ENCODE data around the gene SKIDA1.
"Not testable (repeated sequence)": the region's sequence is repeated elsewhere in the genome, so short reads cannot be mapped to it uniquely, and the experiment has no call there.

The SKIDA1 gene

DNA sequence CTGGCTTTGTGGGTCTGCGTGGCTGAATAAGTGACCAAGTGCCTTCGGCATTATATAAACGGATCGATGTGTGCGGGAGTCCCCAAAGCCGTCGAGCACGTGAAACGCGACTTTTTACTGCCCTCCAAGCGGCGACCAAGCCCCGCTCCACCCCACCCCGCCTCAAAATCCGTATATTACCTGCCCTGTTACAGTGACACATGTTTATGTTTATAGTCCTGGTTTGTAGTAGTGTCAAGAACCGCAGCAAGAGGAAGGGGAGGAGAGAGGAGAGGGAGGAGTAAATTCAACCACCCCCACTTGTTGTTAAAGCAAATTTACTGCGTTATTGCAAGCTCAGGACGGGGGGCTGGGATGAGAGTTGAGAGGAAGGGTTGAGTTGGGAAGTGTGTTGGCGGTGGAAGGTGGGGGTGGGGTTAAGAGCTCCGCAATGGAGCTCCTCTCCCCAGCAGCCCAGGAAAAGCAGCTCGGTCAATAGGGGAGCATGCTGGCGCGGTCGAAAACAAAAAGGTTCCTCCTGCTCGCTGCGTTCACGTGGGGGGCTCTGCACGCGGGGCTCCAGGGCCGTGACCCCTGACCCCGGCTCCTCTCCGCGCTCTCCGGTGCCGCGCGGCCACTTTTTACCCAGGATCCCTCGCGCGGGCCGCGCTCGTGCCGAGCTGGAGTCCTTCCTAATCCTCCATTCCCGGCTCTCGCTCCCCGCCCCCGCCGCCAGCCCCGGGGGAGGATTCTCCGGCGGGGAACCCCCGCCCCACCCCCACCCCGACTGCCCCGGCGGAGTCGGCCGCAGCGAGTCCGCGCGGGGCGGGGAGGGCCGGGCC, at the start of gene SKIDA1:
Gene SKIDA1 (minus strand): TSS at position 316 of the 821 bp plus-strand sequence. CDS start 7,860 bp downstream, outside the sequence.
- peak within 1 kb of the TSS; percentile 72 for H3K4me3 ChIP-seq (ENCODE audit: low read length)
- DNase-seq (ENCODE audit: low read depth), result no peak
- TF ChIP-seq, protein P1, sequence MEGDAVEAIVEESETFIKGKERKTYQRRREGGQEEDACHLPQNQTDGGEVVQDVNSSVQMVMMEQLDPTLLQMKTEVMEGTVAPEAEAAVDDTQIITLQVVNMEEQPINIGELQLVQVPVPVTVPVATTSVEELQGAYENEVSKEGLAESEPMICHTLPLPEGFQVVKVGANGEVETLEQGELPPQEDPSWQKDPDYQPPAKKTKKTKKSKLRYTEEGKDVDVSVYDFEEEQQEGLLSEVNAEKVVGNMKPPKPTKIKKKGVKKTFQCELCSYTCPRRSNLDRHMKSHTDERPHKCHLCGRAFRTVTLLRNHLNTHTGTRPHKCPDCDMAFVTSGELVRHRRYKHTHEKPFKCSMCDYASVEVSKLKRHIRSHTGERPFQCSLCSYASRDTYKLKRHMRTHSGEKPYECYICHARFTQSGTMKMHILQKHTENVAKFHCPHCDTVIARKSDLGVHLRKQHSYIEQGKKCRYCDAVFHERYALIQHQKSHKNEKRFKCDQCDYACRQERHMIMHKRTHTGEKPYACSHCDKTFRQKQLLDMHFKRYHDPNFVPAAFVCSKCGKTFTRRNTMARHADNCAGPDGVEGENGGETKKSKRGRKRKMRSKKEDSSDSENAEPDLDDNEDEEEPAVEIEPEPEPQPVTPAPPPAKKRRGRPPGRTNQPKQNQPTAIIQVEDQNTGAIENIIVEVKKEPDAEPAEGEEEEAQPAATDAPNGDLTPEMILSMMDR (conservative IDR thresholded peaks at IDR 0.05; ENCODE audit: low read depth, low read length), result no peak

DNA sequence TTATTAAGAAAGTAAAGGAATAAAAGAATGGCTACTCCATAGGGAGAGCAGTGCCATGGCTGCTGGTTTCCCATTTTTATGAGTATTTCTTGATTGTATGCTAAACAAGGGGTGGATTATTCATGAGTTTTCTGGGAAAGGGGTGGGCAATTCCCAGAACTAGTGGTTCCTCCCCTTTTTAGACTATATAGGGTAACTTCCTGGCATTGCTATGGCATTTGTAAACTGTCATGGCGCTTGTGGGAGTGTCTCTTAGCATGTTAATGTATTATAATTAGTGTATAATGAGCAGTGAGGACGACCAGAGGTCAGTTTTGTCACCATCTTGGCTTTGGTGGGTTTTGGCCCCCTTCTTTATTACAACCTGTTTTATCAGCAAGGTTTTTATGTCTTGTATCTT, 49.0 kb upstream of the SKIDA1 start:
- H3K4me3 ChIP-seq (ENCODE audit: low read length); DNase-seq (ENCODE audit: low read depth): not testable (repeated sequence)

DNA sequence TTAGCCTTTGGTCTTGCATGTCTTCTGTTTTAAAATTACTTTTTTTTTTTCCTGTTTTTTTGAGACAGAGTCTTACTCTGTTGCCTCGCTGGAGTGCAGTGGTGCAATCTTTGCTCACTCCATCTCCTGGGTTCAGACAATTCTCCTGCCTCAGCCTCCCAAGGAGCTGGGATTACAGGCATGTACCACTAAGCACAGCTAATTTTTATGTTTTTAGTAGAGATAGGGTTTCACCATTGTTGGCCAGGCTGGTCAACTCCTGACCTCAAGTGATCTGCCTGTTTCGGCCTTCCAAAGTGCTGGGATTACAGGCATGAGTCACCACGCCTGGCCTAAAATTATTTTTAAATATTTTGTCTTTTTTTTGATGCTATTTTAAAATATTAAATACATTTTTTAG, 47.1 kb upstream of the SKIDA1 start:
- peak; percentile 27 for DNase-seq (ENCODE audit: low read depth)
- H3K4me3 ChIP-seq (ENCODE audit: low read length), result no peak overlapping the region
- TF ChIP-seq, protein P1 (conservative IDR thresholded peaks at IDR 0.05; ENCODE audit: low read depth, low read length), result no peak

DNA sequence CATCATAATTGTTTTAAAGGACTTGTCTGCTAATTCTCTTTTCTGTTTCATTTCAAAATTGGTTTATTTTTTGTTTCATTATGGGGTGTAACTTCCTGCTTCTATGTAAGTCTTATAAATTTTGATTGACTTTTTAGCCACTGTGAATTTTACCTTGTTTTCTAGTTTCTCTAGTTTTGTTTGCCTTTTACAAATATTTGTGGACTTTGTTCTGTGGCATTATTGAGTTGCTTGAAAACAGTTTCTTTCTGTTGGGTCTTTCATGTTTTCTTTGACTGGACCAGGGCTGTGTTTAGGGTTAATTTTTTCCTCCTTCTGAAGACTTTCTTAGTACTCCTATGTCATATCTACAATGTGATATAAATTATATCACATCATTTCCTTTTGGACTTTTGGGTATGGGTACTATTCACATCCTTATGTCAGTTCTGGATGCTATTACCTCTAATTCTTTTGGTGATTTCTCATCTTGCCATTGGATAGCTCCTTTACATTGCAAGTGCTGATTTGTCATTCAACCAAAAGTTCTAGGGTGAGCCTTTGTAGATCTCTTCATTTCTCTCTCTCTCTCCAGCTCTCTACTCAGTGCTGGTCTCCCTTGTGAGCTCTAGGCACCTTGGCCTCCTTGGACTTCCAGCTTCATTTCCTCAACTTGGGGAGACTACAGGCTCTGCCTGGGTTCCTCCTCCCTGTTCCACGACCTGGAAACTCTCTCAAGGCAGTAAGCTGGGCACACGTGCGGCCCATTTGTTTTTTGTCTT, 45.5 kb upstream of the SKIDA1 start:
- H3K4me3 ChIP-seq (ENCODE audit: low read length), result no peak overlapping the region
- no peak for DNase-seq (ENCODE audit: low read depth)

DNA sequence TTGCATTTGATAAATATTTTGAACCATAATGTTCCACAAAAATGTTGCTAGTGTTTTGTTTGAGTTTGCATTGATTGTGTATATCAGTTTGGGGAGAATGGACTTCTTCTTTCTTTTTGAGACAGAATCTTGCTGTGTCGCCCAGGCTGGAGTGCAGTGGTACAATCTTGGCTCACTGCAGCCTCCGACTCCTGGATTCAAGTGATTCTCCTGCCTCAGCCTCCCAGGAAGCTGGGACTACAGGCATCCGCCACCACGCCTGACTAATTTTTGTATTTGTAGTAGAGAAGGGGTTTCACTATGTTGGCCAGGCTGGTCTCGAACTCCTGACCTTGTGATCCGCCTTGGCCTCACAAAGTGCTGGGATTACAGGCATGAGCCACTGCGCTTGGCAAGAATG, 33.5 kb upstream of the SKIDA1 start:
- not testable (repeated sequence) for H3K4me3 ChIP-seq (ENCODE audit: low read length); DNase-seq (ENCODE audit: low read depth)

More for the DNA sequence above, 45.5 kb upstream of the SKIDA1 start:
- TF ChIP-seq, protein P1 (conservative IDR thresholded peaks at IDR 0.05; ENCODE audit: low read depth, low read length), result no peak

DNA sequence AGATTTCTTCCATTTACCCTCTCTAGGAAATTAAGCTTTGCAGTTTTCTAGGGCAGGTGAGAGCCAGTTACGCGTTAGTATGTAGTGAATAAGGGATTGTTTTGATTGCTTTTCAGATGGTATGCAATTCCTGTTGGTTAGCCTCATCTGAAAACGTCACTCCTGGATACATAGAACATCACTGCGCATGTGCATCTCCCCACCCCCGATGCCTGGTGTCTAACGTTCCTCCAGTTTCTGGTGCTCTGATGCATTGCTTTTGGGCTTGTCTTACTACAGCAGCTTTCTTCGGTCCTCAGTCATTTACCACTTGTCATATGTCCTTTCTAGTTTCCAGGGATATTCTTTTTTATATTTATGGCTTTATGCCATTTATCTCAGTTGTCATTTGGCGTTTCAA, 31.0 kb upstream of the SKIDA1 start:
- TF ChIP-seq, protein P1 (conservative IDR thresholded peaks at IDR 0.05; ENCODE audit: low read depth, low read length), result no peak
- H3K4me3 ChIP-seq (ENCODE audit: low read length), result no peak overlapping the region
- no peak for DNase-seq (ENCODE audit: low read depth)

DNA sequence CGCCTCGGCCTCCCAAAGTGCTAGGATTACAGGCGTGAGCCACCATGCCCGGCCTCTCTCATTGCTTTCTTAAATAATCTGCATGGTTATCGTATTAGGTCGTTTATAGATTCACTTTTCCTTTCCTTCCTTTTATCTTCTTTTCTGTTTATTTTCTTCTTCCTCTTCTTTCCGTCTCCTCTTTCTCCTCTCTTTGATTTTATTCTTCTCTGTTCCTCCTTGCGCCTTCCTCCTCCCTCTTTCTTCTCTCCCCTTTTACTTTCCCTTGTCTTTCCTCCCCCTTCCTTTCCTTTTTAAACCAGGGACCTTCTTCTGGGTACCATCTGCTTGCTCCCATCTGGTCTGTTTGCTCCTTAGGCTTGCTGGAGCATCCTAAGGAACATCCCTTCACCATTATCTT, 27.2 kb upstream of the SKIDA1 start:
- TF ChIP-seq, protein P1 (conservative IDR thresholded peaks at IDR 0.05; ENCODE audit: low read depth, low read length), result no peak
- no peak for DNase-seq (ENCODE audit: low read depth)

DNA sequence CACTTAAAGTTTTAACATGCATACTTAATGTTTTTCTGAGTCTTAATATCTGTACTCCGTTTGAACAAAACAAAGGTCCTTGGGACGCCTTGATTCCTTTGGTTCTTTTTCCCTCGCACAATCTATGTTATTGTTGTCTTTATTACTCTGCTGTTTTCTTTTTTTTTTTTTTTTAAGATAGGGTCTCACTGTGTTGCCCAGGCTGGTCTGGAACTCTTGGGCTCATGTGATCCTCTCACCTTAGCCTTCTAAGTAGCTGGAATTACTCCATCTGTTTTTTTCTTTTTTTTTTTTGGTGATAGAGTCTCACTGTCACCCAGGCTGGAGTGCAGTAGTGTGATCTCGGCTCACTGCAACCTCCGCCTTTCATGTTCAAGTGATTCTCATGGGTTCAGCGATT, 21.8 kb upstream of the SKIDA1 start:
- TF ChIP-seq, protein P1 (conservative IDR thresholded peaks at IDR 0.05; ENCODE audit: low read depth, low read length), result no peak
- no peak for DNase-seq (ENCODE audit: low read depth)
- no peak overlapping the region for H3K4me3 ChIP-seq (ENCODE audit: low read length)

More for the DNA sequence above, 27.2 kb upstream of the SKIDA1 start:
- H3K4me3 ChIP-seq (ENCODE audit: low read length), result no peak overlapping the region

DNA sequence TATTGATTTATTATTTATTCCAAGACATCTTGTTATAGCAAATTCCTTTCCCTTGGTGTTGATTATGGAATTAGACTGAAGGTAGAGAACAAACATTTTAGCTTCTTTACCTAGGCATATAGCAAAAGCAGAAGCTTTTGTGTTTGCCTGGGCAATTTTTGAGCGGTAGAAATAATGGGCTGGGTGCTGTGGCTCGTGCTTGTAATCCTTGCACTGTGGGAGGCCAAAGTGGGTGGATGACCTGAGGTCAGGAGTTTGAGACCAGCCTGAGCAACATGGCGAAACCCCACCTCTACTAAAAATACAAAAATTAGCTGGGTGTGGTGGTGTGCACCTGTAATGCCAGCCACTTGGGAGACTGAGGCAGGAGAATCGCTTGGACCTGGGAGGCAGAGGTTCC, 15.2 kb upstream of the SKIDA1 start:
- not testable (repeated sequence) for DNase-seq (ENCODE audit: low read depth)

More for the DNA sequence above, 15.2 kb upstream of the SKIDA1 start:
- not testable (repeated sequence) for H3K4me3 ChIP-seq (ENCODE audit: low read length)

All from retinal pigment epithelial cell (primary cell).